NCI-H226 (cell line): ENCODE data around the gene NSFL1C.

Experiments
- DNase-seq: peaks from one replicate; pipeline ENCODE4 v3.0.0-alpha.2; 2015

Gene NSFL1C

DNA sequence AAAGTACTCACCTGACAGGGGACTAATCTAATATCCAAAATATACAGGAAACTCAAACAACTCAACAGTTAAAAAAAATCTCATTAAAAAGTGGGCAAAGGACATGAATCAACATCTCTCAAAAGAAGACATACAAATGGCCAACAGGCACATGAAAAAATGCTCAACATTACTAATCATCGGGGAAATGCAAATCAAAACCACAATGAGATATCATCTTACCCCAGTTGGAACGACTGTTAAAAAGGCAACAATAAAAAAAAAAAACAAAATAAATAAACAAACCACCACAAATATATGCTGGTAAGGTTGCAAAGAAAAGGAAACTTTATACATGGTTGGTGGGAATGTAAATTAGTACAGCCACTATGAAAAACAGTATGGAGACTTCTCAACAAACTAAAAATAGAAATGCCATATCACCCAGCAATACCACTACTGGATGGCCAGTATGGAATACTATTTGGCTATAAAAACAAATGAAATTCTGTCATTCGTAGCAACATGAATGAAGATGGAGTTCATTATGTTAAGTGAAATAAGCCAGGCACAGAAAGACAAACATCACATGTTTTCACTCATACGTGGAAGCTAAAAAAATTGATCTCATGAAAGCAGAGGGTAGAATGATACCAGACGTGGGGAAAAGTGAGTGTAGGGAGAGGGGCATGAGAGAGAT is 17.9 kb upstream of the NSFL1C start:
- DNase-seq: no peak

DNA sequence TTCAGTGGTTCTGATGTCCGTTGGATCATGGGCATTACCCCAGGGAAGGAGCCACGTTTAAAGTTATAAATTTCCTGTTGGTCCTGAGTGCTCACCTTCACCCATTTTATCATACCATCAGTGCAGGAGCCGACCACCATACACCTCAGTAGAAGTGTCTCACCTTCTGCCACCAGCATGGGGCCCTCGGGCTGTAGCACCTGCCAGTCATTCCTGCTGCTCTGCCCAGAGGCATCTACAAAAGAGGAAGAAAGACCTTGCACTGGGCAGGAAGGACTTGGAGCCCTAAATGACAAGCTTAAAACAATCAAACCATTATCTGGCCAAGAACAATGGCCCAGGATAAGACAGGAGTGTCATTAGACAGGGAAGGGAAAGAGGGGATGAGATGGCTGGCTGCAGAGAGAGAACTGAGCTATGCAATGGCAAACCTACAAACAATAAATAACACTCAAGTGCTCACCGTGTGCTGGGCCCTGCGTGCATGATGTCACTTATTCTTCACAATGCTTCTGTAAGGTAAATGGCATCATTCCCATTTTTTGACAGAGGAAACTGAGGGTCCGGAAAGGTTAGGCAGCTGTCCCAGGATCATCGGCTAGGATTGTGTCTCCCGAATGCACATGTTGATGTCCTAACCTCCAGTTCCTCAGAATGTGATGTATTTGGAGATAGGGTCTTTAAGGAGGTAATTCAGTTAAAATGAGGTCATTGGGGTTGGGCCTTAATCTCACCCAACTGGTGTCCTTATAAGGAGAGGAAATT is 13.4 kb upstream of the NSFL1C start:
- no peak for DNase-seq

DNA sequence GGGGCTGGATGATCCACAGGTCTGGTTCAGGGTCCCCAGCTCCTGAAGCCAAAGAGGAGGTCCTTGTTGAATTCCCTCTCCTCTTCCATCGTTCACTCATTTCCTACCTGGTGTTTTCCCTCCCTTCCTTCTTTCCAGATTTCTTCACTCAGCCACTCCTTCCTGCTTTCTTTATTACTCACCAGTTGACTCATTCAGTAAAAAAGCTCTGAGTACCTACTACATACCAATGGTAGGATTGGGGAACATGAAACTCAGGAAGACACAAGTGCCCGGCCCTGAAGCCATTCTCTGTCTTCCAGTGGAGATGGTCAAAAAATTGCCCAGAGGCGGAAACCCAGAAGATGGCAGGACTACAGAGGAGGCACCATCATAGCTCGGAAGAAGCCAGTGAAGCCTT is 11.9 kb upstream of the NSFL1C start:
- DNase-seq: peak; percentile 63

- no peak for DNase-seq
These were observed 11.3 kb upstream of the NSFL1C start for GRCh38 chr20:1477896-1478490.

- DNase-seq: no peak
These were observed 8.4 kb upstream of the NSFL1C start for GRCh38 chr20:1474817-1475603.

- DNase-seq: no peak
These were observed 7.7 kb upstream of the NSFL1C start for GRCh38 chr20:1474325-1474724.

- DNase-seq: no peak
These were observed 6.9 kb upstream of the NSFL1C start for GRCh38 chr20:1473246-1474220.

GRCh38 chr20:1472556-1473245 is 6.1 kb upstream of the NSFL1C start:
- no peak for DNase-seq

- no peak for DNase-seq
These were observed 4.6 kb upstream of the NSFL1C start for GRCh38 chr20:1471242-1471641.

DNA sequence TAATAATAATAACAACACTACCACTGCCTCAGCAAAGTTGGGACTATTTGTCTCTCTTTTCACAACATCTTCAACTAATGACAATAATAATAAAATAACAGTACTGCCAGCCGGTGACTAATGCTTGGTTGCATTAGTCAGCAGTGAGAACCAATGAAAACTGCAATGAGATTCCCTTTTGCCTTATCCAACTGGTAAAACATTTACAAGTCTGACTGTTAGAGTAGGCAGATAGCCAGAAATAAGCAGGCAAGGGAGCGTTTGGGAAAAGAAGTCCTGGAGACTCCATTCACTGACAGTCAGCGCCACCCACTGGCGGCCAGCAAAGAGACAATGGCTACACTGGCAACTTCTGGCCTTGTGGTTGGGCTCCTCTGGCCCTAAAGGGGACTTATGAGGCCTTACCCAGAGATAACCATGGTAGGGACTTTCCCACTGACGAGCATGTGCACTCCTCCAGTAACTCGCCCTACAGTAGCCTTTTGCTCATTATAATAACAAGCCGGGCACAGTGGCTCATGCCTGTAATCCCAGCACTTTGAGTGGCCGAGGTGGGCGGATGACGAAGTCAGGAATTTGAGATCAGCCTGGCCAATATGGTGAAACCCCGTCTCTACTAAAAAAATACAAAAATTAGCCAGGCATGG is 3.4 kb upstream of the NSFL1C start:
- DNase-seq: peak; percentile 92

- no peak for DNase-seq
These were observed 2.8 kb upstream of the NSFL1C start for GRCh38 chr20:1469306-1469905.

DNA sequence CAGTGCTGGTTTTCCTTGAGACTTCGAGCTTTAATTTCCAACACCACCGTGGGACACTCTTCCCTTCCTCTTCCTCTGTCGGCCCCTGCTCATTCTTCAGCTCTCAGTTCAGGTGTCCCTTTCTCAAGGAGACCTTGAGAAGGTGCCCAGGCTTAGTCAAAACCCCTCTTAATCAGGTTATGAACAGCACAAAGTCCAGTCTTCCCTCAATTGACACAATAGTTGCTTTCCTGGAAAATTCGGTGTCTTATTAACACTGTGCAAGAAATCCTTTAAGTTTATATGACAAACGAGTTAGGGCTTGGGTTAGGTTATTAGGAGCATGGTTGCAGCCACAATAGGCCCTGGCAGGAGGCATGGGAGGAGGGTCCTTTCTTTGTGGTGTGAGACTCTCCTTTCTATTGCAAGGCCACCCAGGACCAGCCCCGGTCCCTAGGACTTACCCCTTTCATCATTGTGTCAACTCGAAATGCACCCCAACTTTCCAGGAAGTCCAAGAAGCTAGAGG is 1.5 kb upstream of the NSFL1C start:
- no peak for DNase-seq

- DNase-seq: no peak
These were observed 887 bp upstream of the NSFL1C start for GRCh38 chr20:1467355-1468116.

GRCh38 chr20:1467082-1467354 is 369 bp upstream of the NSFL1C start:
- DNase-seq: no peak

GRCh38 chr20:1465470-1466210 is 1.0 kb downstream of the NSFL1C start:
- DNase-seq: no peak

DNA sequence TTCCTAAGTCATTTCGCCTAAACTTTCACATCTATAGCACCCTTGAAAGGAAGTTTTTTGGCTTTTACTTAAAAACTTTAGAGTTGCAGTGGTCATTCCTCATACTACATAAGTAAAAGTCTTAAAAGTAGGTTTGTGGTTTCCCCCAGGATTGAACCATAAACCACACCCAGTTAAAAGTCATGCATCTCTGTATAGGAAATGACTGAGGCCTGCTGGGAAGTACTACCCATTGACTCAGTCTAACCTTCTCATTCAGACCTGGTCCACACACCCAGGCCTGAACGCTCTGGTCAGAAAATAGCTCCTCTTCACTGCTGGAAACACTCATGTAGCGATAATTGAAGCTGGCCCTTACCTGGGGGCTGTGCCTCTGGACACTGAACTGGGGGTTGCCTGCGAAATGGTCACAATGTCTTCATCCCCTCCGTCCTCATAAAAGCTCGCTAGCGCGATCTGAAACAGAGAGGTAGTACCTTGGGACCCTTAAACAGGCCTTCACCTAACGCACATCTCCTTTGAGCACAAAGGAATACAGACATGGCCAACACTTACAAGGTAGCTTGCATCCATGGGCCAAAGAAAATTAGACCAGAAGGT is 2.6 kb downstream of the NSFL1C start:
- DNase-seq: no peak

DNA sequence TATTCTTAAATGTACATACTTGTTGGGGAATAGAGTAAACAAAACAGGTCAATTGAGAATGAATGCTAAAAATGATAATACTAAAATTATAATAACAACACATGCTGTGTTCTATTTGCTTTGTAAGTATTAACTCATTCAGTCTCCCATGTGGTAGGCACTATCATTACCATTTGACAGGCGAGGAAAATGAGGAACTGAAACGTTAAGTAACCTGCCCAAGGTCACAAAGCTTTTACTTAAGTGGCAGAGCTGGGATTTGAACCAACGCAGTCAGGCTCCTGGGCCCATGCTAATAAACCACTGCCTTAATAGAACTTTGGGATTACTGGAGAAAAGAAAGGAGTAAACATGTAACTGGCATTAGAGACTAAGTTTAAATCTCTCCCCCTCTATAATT is 3.8 kb downstream of the NSFL1C start:
- no peak for DNase-seq

DNA sequence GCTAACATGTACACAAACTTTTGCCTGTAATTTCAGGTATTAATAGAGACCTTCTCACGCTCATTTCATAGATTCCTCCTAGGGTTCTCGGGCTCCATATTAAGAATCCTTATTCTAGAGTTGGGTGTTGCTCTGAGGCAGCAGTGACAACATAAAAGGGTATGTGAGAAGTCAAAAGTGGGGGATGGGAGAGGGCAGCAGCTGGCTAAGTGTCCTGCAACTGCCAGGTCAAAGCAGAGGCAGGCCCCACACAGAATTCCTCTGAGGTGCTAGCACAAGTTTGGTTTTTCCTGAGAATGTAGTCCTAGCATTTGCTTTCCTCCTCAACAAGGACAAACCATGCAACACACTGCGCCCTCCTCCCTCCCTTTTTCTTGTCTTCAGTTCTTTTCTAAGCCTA is 4.6 kb downstream of the NSFL1C start:
- no peak for DNase-seq

- no peak for DNase-seq
These were observed 6.4 kb downstream of the NSFL1C start for GRCh38 chr20:1460275-1460674.
